GM21619 (cell line): Measurements from ENCODE around the gene CABCOCO1.

Experiments used
- ATAC-seq: cut with Tn5 transposase; IDR thresholded peaks from one replicate; pipeline ENCODE4 v1.9.1; 2021; ENCODE audit not compliant: unreplicated experiment

CABCOCO1 gene

DNA sequence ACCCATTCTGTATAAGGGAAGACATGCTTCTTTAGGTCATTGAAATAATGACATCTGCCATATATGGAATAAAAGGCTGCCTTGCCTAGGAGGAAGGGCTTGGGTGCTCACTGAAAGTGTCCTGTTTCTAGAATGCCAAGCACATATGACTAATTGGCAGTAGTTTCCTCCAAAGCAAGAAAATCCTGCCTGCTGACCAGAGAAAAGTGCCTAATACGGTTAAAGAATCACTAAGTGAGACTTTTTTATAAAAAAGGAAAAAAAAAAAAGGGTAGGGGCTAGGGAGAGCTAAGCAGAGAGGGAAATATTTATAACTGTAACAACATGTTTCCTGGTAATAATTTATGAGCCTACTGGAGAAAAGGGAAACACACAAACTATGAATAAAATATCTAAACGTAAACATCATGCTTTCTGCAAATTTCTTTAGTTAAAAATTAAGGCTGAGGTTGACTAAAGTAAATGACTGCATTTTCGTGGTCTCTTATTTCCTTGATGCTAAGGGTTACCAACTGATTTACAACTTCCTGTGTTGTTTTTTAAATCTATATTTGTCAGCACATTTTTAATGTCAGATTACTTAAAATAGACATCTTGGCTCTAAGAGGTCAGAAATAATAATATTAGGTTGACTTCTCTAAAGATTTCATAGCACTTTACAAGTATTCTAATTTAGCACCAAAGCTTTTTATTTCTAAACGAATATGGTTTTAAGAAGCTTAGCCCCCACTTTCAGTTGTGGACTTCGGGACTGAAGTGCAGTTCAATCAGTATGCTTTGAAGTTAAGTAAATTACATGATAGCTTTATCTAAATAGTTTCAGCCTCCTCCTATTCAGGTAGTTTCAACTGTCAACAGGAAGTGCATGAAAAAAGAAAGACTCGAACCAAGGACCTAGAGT lies 89.6 kb downstream of the CABCOCO1 start:
- peak; percentile 50 for ATAC-seq

DNA sequence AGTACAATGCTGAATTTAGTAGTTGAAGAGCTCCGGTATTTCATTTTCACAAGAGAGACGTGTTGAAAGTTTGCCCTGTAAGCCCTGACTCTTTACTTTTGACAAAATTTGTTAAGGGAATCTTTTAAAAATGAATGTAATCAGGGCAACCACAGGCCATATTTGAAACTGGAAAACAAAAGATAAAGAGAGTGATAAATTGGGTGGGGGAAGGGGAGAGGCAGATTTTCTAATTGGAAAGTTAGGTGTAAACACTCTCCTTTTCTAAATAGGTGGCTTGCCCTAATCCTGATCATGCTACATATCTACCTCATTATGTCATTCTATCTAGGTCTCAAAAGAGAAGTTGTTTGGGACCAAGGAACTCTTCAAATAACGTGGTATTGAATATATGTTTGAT lies 90.7 kb downstream of the CABCOCO1 start:
- no peak for ATAC-seq

DNA sequence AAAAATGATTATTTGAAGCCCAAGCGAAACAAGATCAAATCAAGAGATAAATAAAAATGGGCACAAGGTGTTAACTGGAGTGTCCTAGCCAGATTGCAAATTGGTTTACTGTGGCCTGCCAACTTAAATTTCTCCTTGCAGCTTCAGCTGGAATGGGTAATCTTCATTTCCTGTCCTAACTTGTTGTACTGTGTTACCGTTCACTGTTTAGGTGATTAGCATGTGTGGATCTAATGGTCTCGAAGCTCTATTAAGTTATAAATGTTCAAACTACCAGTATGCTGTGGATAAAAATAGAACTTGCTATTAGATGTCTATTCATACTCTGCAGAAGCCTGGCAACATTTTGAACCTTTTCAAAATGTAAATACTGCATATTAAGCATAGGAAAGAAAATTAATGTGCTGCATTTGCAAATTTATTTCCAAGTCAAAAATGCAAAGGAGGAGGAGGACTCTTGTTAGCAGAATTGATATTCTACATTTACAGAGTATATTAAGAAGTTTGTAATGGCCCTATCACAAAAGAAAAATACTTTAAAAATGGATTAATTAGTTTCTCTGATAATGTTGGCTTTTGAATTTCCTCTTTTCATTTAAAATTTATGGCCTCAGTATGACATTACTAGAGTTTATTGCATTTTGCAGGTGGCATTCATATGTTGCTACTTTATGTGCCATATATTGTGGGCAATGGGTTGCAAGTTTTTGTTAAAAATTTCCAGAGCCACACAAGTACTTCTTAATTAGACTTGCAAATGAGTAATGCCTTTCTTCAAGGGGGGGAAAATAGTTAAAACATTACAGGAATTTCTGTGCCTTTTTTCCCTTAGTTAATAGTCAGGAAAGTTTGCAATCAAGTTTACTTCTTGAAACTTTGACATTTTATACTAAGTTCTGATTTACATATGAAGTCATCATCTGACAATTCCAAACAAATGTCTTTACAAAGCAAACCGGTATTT lies 92.1 kb downstream of the CABCOCO1 start:
- ATAC-seq: no peak

GRCh38 chr10:61757001-61757400 lies 94.3 kb downstream of the CABCOCO1 start:
- ATAC-seq: no peak

DNA sequence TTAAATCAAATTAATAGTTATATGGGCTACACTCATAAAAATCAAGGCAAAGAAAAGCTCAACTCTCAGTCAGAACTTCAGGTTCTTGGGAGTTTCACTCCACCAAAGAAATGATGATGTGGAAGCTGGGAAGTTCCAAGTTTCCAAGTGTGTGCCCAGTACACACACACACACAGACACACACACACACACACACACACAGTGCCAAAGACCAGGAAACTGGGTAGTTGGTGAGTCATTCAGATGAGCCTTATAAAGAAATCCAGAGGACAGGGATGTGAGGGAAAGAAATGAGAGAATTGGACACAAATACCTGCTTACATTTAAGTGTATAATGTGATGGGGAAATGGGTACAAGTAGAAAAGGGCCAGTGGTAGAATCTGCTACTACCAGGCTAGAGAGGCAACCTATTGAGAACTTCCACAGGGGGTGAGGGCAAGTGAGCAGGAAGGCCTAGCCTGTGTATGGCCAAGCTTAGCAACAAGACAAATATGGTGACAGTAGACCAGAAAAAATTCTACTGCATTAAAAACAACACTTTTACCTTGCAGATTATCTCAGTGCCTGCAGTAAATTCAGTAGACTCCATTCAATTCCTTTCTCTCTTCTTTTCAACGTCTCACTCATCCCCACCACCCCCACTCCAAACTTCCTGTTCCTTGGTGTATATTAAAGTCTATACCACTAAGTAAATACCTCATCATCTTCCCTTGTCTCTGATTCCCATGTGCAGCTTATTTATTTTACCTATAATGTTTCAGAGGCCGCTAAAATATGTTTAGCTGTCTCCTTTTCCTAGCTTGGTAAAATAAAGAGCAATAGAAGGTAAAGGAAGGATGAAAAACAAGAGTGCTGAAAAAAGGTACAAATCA lies 95.0 kb downstream of the CABCOCO1 start:
- ATAC-seq: no peak

DNA sequence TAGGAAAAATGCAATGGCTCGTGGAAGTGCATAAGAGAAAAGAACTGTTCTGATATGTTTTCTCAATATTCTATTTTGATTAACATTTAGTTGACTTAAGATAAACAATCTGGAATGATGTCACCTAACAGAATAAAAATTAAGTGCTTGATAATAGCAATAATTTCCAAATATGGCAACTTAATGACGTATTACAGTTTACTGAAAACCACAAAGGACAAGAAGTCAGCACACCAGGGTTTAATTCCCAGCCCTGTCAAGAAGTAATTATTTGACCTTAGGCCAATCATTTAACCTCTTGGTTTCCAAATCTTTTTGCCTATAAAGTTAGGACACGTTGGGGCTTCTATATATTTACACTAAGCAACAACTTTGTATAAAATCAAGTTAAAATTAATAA lies 95.7 kb downstream of the CABCOCO1 start:
- no peak for ATAC-seq

GRCh38 chr10:61759751-61760150 lies 97.0 kb downstream of the CABCOCO1 start:
- no peak for ATAC-seq

DNA sequence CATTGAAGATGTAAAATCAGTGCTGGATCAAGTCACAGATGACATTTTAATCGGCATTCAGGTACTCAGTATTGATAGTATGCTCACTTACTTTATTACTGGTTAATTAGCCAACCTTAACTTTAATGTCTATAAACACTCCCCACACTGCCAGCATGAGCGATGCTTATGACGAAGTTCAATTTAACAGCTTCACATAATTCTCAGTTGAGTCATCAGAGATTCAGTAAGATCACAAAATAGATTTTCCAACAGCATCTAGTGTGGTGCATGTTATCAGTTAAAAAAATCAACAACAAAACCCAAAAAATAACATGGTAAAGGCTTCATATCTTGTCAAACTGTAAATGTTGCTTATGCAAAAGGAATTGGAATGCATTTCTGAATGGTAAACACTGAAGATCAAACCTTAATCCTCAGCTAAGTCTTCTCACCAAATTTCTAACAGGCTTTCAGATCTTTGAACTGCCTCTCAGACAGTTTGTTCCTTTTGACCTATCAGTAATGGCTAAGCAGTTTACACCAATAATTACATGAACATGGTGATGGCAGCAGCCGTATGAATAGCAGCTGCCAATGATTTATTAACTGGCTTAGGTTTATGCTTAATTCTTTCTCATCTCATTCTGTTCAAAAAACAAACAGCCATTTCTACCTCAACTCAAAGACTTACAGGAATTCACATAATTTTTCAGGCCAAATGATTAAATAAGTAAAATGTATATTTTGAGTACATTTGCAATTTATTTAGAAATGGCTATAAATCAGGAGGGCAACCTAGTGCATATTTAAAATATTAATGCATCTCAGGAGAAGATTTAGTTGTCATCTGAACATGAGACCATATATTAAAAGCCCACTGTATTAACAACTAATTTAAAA lies 98.5 kb downstream of the CABCOCO1 start:
- no peak for ATAC-seq

DNA sequence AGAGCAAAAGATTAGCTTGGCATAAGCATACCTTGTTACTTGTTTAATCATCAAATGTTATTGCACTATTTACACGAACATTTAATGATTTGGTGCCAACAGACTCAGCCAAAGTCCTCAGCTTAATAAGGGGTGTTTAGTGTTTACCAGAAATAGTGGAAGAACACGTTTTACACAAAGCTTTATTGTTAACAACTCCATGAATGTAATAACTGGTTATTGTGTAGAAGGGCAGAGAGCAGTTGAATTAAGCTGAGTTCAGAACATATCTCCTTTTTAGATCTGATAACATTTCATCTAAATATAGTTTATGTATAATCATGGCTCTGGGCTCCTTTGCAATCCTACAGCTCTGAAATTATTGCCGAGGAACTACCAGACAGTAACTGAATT lies 99.1 kb downstream of the CABCOCO1 start:
- ATAC-seq: no peak

DNA sequence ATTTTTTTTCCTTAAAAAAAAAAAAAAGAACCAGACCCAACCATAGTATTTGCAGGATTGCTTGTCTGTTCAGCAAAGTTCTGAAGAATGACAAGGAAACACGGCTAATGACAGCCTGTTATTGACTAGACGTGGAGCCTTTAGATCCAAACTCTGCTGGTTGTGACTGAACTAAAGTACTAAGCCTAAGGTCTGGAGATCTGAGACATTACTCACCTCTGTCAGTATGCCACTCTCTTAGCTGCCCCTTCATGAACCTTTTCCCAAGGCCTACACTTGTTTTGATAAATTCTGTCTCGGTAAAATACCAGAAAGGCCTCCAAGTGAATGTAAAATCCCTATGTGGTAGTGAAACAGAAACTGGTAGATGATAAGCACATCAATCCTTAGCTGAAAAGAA lies 101.0 kb downstream of the CABCOCO1 start:
- no peak for ATAC-seq

DNA sequence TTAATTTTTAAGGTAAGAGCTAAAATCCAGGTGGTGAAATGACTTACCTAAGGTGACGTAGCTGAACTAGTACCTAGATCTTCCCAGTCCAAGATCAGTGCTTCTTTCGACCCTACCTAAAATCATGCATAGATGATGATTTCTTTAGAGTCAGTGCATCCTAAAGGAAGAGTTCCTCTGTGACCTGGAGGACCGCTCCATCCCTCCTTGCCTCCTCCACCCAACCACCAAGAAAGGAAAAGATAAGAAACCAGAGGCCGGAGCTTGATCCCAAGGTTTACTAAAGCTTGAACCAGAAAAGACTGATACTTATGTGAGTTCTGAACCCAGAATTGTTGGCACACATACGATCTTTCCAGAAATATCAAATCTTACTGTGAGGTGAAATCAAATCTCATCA lies 101.8 kb downstream of the CABCOCO1 start:
- no peak for ATAC-seq

- no peak for ATAC-seq
Observed at GRCh38 chr10:61765176-61766087, 102.7 kb downstream of the CABCOCO1 start.

DNA sequence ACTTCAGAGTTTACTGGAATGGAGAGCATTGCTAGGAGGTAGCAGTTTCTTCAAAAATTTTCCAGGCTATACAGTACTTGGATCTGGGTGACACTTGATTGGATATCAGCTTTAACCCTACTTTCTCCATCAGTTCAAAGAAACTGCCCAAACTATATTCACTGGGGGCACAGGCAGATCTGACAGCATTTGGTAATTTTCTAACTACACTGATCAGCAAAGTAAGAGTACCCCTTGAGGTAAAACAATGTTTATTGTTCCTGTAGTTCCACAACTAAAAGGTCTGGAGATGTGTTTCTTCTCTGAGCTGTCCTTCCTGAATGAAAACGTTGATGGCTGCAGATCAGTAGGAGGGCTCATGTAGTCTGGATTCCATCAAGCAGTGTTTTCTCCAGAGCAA lies 104.2 kb downstream of the CABCOCO1 start:
- ATAC-seq: no peak

DNA sequence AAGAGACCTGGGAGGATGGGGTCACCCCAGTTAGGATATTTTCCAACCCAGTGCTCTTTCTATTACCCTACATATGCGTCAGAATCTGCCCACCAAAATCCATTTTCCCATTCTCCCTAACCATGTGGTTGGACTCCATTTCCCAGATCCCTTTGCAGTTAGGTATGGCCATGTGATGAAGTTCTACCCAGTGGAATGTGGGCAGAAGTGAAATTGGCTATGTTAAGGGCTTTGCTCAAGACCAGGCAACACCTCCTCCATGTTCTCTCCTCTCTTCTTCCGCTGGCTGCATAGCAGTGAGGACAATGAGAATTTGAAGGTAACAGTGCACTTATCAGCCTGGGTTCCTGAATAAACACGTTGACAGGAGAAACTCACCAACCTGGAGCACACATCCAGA lies 111.3 kb downstream of the CABCOCO1 start:
- no peak for ATAC-seq

DNA sequence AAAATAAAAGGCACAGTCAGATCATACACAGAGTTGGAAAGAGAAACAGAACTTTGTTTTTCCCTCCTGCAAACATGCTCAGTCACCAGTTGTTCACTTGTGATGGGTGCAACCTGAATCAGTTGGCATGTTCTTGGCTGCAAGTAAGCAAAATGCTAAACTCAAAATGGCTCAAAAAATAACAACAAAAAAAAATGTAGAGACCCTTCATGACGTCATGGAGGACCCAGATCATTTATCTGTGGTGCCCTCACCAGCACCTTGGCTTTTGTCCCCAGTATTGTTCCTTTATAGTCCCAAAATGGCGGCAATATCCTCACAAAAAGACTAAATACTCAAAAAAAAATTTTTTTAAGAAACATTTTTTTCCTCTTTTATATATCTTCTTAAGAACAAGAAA lies 112.4 kb downstream of the CABCOCO1 start:
- ATAC-seq: no peak

- ATAC-seq: no peak
Observed at GRCh38 chr10:61776615-61777266, 114.0 kb downstream of the CABCOCO1 start.

GRCh38 chr10:61778137-61778536 lies 115.4 kb downstream of the CABCOCO1 start:
- no peak for ATAC-seq

- no peak for ATAC-seq
Observed at GRCh38 chr10:61779276-61779675, 116.5 kb downstream of the CABCOCO1 start.
